Astrocyte (in vitro differentiated cells and primary cell): ENCODE data around the gene GOLGA6B.
"Not testable (repeated sequence)": the region's sequence is repeated elsewhere in the genome, so short reads cannot be mapped to it uniquely, and the experiment has no call there.

Source experiments
- CTCF ChIP-seq: IDR thresholded peaks from 2 replicates; pipeline ENCODE4 v1.5.1; 2011; ENCODE audit warnings: low read depth, mild to moderate bottlenecking, inconsistent platforms, low read length, moderate library complexity; ENCODE audit not compliant: insufficient read depth
- EZH2 ChIP-seq: IDR thresholded peaks from 2 replicates; pipeline ENCODE4 v1.6.1; 2012; ENCODE audit warnings: mild to moderate bottlenecking, low read length, inconsistent platforms; ENCODE audit not compliant: insufficient read depth

GRCh38 chr15:72636519-72637282 is 17.8 kb upstream of the GOLGA6B start:
- TF ChIP-seq EZH2, CTCF: not testable (repeated sequence)
